ENCODE measurements around the gene DAW1.

DAW1 gene

DNA sequence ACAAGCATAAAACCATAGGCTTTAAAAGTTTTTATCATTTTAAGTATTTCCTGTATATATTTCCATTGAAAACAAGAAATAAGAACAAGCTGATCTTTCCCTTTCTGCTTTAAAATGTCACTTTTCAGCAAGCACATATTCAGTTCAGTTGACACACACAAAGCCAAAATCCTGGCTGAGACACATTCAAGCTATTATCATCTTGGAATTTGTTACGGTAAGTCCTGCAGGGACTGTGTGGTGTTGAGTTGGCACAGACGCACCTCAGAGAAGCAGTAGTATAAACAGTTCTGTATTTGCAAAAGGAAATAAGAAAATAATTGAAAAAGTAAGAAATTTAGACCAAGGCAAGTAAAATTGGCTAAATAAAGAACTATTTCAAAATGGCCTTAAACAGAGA is 10.4 kb upstream of the DAW1 start:
- DNase-seq (ENCODE audit: low read depth in 4 of 4, low spot score in 1 of 4) = no peak

DNA sequence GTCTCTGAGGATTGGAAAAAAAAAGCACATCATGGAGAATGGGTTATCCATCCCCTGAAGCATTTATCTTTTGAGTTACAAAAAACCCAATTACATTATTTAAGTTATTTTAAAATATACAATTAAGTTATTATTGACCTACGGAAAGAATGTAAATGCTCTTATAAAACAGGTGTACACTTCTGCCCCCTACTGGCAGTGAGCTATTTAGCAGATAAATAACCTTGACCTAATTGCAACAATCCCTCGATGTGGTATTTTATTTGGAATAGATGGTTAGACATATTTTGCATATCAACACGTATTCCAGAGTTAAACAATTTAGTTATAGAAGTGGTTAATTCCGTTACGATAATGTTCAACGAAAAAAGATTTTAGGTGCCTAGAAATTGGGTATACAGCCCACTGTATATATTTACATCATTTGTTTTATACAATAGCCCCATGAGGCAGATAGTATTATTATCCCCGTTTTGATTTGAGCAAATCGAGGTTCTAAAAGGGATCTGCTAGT is 9.1 kb upstream of the DAW1 start:
- DNase-seq (ENCODE audit: low read depth in 4 of 4, low spot score in 1 of 4) = no peak

DNA sequence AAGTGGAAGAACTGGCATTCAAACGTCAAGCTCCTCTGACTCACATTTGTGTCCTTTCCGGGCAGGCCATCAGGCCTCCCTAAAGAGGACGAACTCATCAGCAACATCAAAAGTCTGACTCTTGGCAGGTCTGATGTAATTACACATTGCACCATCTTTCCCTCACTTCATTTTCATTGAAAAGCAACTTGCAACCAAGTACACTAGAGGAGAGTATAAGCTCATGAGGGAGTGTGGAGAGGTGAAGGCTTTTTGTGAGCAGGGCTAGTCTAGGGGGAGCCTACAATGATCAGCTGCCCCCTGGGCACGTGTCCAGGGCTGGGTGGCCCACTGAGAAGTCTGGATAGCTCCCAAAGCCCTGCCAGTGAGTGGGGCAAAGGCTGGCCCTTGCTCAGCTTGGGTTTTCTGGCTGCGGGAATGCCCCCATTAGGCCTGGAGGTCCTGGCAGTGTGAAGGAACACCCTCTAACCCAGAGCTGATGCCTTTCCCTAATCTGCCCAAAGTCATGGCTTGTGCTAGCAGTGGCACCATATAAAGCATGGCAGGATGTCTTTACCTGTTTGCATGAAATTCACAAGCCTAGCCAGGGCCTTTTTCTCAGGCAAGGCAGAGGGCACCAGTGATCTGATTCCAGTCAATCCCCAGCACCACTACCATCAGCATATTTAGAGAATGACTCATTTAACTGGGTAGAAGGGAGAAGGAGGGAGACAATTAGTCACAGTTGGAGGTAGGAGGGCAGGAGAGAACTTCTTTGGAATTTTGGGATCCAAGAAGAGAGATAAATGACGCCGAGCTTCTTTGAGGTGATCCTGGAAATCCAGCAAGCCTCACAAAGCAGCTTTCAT is 8.5 kb upstream of the DAW1 start:
- DNase-seq (ENCODE audit: low read depth in 4 of 4, low spot score in 1 of 4) = no peak

DNA sequence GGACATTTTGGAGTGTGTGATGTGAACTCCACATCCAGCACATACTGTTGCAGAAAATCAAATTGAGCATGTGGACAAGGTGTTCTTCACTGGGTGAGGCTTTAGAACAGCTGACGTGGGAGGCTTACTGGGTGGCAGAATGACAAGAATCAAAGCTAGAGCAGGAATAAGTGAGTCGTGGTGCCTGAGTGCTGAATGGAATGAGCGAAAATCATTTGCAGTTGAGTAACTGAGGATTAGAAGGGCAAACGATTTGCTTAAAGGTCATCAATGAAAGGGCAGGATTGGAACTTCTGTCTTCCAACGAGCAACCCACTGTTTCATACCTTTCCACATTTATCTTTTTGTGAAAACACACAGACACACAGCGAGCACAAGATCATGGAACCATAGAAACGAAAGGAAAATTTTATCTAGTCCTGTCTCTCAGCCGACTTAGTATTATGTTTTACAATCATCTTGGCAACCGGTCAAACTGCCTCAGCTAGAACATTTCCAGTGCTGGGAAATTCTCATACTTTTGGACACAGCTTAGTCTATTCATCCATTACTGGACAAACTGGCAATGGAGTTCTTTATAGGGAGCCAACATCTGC is 7.2 kb upstream of the DAW1 start:
- no peak for DNase-seq (ENCODE audit: low read depth in 4 of 4, low spot score in 1 of 4)

DNA sequence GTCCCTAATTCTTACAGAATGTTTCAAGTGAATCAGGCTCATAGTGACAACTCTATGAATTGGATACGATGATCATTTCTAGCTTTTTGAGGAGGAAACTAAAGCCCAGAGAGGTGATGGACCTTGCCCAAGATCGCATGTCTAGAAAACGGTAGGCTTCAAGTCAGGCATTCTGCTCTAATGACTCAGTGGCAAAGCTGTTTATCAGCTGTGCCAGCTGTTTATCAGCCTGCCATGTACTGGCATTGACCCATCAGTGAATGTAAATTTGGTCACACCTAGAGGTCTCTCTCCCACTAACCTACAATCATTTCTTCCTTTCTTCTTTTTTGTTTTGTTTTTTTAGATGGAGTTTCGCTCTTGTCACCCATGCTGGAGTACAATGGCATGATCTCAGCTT is 6.1 kb upstream of the DAW1 start:
- DNase-seq (ENCODE audit: low read depth in 4 of 4, low spot score in 1 of 4) = no peak

DNA sequence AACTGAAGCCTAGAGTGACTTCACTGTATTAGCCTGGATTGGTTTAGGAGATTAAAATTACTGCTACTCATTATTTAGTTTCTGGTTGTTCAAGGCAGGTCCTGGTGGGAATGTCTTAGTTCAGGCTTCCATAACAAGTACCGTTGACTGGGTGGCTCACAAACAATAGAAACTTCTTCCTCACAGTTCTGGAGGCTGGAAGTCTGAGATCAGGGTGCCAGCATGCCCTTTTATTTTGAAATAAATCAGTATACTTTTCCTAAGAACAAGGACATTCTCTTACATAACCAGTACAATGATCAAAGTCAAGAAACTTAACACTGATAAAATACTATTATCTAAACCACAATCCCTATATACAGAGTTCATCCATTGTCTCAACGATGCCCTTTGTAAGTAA is 4.0 kb upstream of the DAW1 start:
- no peak for DNase-seq (ENCODE audit: low read depth in 4 of 4, low spot score in 1 of 4)

DNA sequence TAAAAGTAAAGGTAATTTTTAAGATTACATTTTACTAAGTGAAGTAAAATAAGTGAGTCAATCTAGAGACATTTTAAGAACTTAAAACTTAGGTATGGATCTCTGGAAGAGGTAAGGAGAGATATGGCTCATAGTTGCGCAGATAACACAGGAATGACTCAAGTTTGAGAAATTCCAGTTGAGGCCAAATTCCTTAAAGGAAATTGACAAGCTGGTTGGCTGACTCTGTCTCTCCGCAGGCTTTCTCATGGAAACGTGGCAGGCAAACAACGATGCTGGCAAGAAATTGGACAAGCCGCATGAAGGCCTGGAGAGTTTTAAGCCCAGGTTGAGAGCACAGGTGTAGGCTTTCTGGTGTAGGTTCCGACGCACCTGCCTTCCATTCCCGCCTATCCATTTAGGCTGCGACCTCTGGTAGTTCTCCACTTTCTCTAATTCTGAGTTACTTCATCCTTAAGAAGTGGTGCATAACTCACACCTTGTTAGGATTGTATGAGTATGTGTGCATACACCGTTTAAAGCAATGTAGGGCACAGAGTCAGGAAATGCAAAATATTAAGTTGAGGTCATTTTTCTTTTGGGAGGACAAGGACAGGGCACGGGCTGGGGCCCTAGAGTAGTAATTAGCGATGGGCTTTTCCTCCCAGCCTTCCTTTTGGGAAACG is 589 bp upstream of the DAW1 start:
- DNase-seq (ENCODE audit: low read depth in 4 of 4, low spot score in 1 of 4) = no peak

DNA sequence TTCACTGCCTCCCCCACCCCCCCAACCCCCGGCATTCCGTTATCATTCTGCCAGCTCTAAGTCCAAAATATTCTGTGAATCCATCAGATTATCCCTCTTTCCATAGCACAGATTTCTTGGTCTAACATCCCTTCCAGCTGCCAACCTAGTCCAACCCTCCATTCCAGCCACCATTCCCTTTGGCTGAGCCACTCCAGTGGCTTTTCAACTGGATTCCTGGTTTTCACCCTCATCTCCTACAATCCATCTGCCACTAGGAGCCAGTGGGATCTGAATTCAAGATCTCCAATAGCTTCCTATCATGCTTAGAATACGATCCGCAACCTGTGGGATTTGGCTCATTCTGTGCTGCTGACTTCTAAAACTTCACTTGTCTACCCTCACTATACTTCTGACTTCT is 1.2 kb downstream of the DAW1 start:
- DNase-seq (ENCODE audit: low read depth in 4 of 4, low spot score in 1 of 4) = no peak

DNA sequence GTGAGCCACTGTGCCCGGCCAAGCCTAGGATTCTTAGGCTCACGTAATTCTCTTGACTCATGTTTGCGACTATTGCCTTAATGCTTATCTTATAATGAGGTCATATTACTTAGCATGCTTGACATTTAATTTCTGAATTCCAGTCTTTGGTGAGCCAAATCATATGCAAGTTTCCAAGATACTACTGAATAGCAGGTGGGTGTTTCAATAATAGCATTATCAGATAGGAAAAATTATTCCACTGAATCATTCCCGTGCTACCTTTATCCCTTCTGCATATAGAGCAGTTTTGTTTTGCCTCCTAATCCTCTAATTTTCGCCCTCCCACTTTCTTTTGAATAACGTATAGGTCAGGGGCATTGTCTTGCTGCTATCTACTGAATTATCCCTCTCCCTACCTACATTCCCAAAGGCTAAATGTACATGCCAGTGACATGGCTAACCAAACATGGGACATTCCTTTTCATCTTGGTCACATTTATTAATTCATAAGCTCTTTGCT is 4.9 kb downstream of the DAW1 start:
- no peak for DNase-seq (ENCODE audit: low read depth in 4 of 4, low spot score in 1 of 4)

DNA sequence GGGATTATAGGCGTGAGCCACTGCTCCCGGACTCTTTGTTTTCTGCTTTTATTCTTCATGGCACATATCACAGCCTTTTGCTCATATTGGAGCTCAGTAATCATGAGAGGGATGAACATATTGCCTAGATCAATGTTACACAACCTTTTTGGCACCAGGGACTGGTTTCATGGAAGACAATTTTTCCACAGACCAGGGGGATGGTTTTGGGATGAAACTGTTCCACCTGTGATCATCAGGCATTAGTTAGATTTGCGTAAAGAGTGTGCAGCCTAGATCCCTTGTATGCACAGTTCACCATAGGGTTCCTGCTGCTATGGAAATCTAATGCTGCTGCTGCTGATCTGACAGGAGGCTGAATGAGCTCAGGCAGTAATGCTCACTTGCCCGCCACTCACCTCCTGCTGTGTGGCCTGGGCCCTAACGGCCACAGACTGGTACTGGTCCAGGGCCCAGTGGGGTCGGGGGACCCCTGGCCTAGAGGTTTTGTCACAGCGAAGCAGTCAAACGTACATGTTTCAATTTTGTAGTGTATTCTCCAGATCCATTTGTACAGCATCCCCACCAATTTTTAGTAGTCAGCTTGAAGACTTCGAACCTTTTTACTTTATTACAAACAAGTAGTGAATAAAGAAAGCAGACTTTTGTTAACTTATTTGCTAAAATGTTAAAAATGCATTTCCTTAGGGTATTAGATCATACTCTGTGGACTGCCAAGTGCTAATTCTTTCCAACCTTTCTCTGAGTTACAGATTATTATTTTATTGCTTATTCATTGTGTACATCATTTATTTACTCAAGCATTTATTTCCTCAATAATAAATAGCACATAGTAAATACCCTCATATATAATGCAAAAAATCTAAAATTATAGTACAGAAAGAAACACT is 6.2 kb downstream of the DAW1 start:
- no peak for DNase-seq (ENCODE audit: low read depth in 4 of 4, low spot score in 1 of 4)

DNA sequence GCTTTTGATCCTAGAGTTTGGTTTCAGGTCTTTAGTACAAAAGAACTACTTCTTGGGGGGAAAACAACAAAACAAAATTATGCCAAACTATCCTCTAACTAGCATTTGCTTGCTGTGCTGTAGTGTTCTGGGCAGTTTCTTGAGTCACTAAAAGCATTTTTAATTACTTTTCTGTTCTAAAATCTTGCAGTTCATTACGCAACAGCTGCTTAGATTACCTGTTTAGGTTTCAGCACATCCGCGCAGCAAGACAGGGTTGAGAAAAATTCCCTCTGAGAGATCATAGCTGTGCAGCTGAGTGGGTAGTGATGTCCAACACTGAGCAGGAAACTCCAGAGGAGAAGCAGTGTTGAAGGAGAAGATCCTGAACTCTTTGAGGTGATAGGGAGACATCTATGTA is 9.0 kb downstream of the DAW1 start:
- no peak for DNase-seq (ENCODE audit: low read depth in 4 of 4, low spot score in 1 of 4)

DNA sequence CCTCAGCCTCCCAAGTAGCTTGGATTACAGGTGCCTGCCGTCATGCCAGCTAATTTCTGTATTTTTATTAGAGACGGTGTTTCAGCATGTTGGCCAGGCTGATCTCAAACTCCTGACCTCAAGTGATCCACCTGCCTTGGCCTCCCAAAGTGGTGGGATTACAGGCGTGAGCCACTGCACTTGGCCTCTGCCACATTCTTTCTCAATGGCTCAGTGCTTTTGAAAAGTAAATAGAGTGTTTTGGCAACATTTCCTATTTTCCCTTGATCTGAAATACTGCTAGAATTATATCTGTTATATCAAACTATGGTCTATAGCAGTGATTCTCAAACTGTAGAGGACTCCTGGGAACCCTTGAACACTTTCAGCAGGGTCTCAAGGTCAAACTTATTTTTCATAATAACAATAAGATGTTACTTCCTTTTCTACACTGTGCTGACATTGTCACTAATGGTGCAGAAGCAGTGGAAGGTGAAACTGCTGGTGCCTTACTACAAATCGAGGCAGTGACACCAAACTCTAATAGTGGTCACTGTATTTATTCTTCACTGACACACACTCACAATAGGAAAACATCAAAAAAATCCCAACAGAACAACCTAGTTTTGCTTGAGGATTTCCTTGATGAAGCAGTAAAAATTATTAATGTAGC is 10.6 kb downstream of the DAW1 start:
- no peak for DNase-seq (ENCODE audit: low read depth in 4 of 4, low spot score in 1 of 4)

DNA sequence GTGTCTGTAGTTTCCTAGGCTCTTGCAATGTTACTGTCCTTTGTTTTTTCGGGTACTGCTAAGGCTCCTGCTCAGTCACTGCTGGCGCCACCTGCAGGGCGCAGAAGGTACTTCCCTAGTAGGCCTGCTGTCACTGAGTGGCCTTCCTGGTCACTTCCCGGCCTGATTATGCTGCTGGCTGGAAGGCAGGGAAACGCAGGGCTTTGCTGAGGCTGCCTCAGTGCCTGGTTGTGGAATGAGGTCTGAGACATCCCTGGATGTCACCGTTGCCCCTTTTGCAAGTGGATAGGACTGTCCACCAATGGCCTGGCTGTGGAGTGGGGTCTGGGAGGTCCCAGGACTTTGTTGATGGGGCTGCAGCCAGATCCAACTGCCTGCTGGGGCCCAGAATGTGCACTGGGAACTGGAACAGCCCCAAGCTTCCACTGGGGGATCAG is 13.1 kb downstream of the DAW1 start:
- DNase-seq (ENCODE audit: low read depth in 4 of 4, low spot score in 1 of 4) = peak; percentile 13 to 41 (median 28)

DNA sequence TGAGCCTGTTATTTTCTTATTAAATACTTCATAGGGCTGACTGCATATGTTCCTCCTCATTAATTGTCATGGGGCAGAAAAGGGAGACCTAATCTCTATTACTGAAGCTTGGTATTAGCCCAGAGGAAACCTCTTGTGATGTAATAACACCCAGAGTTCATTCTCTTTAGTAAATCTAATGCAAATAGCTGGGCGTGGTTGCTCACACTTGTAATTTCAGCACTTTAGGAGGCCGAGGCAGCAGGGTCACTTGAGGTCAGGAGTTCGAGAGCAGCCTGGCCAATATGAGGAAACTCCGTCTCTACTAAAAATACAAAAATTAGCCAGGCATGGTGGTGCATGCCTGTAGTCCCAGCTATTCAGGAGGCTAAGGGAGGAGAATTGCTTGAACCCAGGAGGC is 14.7 kb downstream of the DAW1 start:
- DNase-seq (ENCODE audit: low read depth in 4 of 4, low spot score in 1 of 4) = no peak

DNA sequence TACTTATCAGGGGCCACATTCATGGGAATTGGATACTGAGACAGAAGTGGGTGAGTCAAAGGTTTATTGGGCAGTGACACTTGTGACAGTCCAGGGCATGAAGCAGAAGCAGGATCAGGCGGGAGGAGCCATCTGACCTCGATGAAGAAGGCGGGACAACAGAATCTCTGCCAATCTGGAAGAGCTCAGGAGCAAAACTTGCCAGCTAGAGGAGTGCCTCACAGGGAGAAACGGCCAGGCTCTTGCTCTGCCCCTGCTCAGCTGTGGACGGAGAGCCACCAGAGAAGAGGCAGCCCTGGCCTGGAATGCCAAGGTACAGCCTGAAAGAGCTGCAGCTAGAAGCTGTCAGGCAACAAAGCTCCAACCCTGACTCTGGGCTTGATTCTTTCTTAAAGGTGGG is 16.9 kb downstream of the DAW1 start:
- DNase-seq (ENCODE audit: low read depth in 4 of 4, low spot score in 1 of 4) = no peak

DNA sequence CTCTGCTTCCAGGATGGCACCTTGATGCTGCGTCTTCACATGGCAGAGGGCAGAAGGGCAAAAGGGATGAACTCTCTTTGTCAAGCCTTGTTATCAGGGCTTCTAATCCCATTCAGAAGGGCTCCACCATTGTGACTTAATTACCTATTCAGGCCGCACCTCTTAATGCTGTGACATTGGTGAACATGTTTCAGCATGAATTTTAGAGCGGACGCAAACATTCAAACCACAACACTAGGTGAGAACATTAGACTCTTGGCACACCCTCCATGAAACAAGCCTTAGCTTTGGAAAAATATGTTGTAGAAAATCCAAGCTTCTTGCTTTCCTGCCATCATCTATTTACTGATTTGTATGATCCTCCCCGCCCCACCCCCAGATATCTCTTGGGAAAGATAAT is 17.9 kb downstream of the DAW1 start:
- no peak for DNase-seq (ENCODE audit: low read depth in 4 of 4, low spot score in 1 of 4)

DNA sequence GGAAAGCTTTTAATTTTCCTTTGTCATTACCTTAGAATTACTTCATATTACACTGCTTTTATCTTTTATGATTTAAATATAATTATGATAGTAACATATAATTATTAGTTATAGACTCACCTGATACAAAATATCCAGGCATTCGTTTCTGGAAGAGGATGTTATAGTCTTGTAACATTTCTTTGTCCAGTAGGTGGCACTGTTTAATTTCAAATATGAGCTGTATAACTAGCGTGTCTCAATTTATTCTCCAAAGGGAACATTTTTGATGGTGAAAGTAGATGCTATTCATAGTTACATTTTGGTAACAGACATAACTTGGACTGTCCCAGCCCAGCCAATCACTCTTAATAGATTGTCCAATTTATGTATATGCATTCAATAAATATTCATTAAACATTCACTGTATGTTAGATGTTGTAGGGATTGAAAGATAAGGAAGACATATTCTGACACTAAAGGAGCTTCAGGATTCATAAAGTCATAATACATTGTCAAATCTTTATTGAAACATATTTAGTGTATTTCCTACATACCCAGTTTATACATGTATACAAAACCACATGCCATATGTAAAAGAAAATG is 19.2 kb downstream of the DAW1 start:
- DNase-seq (ENCODE audit: low read depth in 4 of 4, low spot score in 1 of 4) = no peak

DNA sequence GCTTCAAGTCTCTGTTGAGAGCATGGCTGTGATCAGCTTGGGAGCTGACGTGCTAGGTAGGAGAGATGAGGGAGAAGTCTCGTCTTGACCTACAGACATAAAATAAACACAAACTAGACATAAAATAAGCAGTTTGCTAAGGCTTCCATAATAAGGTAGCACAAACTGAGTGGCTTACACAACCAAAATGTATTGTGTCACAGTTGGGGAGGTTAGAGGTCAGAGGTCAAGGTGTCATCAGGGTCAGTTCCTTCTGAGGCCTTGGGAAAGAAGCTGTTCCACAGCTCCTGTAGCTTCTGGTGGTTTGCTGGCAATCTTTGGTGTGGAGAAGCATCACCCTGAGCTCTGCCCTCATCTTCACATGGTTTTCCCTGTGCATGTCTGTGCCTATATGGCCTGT is 20.2 kb downstream of the DAW1 start:
- no peak for DNase-seq (ENCODE audit: low read depth in 4 of 4, low spot score in 1 of 4)

DNA sequence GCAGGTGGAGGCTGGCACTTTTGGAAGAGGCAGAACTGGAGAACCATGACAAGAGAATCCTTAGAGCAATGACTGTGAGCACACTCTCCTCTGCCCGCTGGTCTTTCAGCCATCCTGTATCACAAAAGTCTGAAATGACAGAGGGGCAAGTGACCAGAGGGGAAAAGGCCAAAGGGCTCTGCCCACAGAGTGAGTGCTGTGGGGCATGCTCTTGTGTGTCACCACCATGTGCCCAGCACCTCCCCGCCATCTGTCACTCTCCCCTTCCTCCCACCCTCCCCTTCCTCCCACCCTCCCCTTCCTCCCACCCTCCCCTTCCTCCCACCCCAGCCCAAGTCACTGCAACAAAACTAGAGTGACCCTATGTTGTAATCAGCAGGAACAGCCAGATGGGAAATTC is 31.9 kb downstream of the DAW1 start:
- no peak for DNase-seq (ENCODE audit: low read depth in 4 of 4, low spot score in 1 of 4)

DNA sequence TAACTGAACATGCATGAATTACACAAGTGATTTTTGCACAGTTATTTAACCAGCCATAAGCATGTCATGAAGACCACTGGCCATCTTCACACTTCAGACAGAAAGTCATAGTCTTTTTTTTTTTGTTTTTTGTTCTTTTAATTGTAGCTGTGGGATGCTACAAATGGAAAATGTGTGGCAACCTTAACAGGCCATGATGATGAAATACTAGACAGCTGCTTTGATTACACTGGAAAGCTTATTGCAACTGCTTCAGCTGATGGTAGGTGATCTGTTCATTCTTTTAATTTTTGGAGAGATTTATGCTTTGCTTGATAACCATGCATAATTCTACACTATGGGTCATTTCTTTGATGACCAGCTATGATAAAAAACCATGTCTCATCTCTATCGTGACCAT is 35.6 kb downstream of the DAW1 start:
- DNase-seq (ENCODE audit: low read depth in 4 of 4, low spot score in 1 of 4) = no peak

All from stimulated activated CD4-positive, alpha-beta T cell treated with anti-CD3 and anti-CD28 coated beads, Interleukin-1b, Interleukin-23, amount 100 ng/mL, for 24 hours (primary cell).